HepG2 (cell line): Measurements from ENCODE around the gene HEATR5B. TPM values are rescaled to one million over a fixed set of nuclear protein-coding genes. Genes with fewer than 3 reads are reported as not detected.

Source experiments
- HDAC2 ChIP-seq: sonication (generic); formaldehyde crosslinking; IDR thresholded peaks from 2 replicates; pipeline ENCODE4 v1.4.0; 2020; ENCODE audit warnings: missing genetic modification reagents
- KLF9 ChIP-seq: IDR thresholded peaks from 2 replicates; pipeline ENCODE4 v1.6.1; 2016; ENCODE audit warnings: low read depth
- MYNN ChIP-seq: sonication (generic); formaldehyde crosslinking; IDR thresholded peaks from 2 replicates; pipeline ENCODE4 v1.4.0; 2020; ENCODE audit warnings: mild to moderate bottlenecking, low read depth, missing genetic modification reagents
- RFXAP ChIP-seq: sonication (generic); formaldehyde crosslinking; IDR thresholded peaks from 2 replicates; pipeline ENCODE4 v1.4.0; 2020; ENCODE audit warnings: missing genetic modification reagents, borderline replicate concordance
- SALL1 ChIP-seq: sonication (generic); formaldehyde crosslinking; IDR thresholded peaks from 2 replicates; pipeline ENCODE4 v1.8.0; 2022; ENCODE audit warnings: mild to moderate bottlenecking, missing genetic modification reagents
- ZNF326 ChIP-seq: sonication (generic); formaldehyde crosslinking; IDR thresholded peaks from 2 replicates; pipeline ENCODE4 v1.4.0; 2020; ENCODE audit warnings: missing genetic modification reagents, borderline replicate concordance
- ZNF333 ChIP-seq: sonication (generic); formaldehyde crosslinking; IDR thresholded peaks from 2 replicates; pipeline ENCODE4 v1.4.0; 2020; ENCODE audit warnings: mild to moderate bottlenecking, missing genetic modification reagents, borderline replicate concordance
- ZNF768 ChIP-seq: sonication (generic); formaldehyde crosslinking; IDR thresholded peaks from 2 replicates; pipeline ENCODE4 v1.4.0; 2020; ENCODE audit warnings: missing genetic modification reagents
- polyA plus RNA-seq, 8 experiments: library from polyadenylated mRNA; depleted of rRNA in 3 of 8; stranded (reverse) in 7 of 8; unstranded in 1 of 8; fragments of >200 nt; fragmentation: Illumina TruSeq in 4 of 8; extraction: Trizol in 4 of 8; gene quantifications; 2 replicates each; pipeline versions ENCODE4 v1.2.1 to v1.2.3, GENCODE V29; 2011 to 2016; ENCODE audit warnings: low read depth in 4 of 8, missing spikeins in 1 of 8, mixed read lengths in 1 of 8; ENCODE audit not compliant: insufficient read depth in 1 of 8
- total RNA-seq, 5 experiments: library from RNA; depleted of rRNA; stranded (reverse); fragments of >200 nt; fragmentation: Illumina TruSeq; extraction: Trizol; gene quantifications; 2 replicates each; pipeline ENCODE4 v1.2.3, GENCODE V29; 2016; ENCODE audit warnings: low read depth in 1 of 5
- TF ChIP-seq, protein P1 (sequence below): sonication (generic); formaldehyde crosslinking; IDR thresholded peaks from 2 replicates; pipeline ENCODE4 v1.8.0; 2022; ENCODE audit warnings: mild to moderate bottlenecking, missing genetic modification reagents, moderate library complexity
- TF ChIP-seq, protein P2 (sequence below): IDR thresholded peaks from 2 replicates; pipeline ENCODE4 v1.6.1; 2016
- TF ChIP-seq, protein P3 (sequence below): sonication (generic); formaldehyde crosslinking; IDR thresholded peaks from 2 replicates; pipeline ENCODE4 v1.9.0; 2021; ENCODE audit warnings: missing genetic modification reagents, borderline replicate concordance
- TF ChIP-seq, protein P4 (sequence below): sonication (generic); formaldehyde crosslinking; IDR thresholded peaks from 2 replicates; pipeline ENCODE4 v1.4.0; 2020; ENCODE audit warnings: missing genetic modification reagents, mild to moderate bottlenecking, borderline replicate concordance
- TF ChIP-seq, protein P5 (sequence below), 2 experiments: sonication (generic) in 1 of 2; formaldehyde crosslinking in 1 of 2; IDR thresholded peaks; 2 replicates each; pipeline versions ENCODE4 v1.4.0 to v1.6.1; 2016 to 2020; ENCODE audit warnings: borderline replicate concordance in 1 of 2, low read depth in 1 of 2, mild to moderate bottlenecking in 1 of 2, missing genetic modification reagents in 1 of 2

HEATR5B gene
- total and polyA plus RNA-seq, 2 of the 13 experiments (the other 11 are each of a cell fraction or from before 2014, with no cell fraction given) = 12.7 to 16.3 TPM

DNA sequence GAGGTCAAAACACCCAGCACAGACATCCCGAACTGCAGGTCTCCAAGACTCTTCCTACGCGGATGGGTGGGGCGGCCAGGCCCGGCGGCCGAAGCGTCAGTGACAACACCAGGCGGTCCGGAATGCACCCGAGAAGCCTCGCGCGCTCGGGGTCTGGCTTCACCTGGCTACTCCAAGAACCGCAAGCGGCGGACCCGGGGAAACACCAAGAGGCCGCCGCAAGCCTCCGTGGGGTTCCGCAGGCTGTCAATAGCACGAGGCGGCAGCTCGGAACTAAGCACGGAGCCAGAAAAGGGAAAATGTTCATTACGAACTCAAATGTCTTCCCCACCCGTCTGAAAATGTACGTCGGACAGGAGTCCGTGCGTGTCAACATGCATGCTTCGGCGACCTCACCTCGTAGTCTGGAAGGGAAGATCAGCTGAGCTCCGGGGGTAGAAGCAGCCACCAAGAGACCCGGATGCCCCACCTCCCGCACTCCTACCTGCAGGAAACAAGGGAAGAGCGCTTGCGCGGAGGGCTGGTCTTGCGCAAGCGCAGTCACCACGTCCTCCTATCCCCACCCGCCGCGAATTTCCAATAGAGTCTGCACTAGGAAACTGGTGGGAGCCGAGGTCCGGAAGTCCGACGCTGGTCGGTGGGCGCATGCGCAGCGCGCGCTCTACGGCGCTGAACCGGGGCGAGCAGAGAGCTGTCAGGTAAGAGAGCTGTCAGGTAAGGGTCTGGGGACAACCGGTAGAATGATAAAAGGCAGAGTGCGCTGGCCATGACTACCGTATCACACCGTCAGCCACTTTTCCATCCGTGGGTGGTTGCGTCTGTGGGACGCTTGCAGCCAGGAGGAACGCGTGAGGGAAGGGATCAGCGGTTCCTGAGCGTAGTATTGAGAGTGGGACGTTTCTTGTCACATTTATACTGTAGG is at the start of gene HEATR5B, which contains the start of gene GPATCH11 (continued):
- TF ChIP-seq, protein P1, sequence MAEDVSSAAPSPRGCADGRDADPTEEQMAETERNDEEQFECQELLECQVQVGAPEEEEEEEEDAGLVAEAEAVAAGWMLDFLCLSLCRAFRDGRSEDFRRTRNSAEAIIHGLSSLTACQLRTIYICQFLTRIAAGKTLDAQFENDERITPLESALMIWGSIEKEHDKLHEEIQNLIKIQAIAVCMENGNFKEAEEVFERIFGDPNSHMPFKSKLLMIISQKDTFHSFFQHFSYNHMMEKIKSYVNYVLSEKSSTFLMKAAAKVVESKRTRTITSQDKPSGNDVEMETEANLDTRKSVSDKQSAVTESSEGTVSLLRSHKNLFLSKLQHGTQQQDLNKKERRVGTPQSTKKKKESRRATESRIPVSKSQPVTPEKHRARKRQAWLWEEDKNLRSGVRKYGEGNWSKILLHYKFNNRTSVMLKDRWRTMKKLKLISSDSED (CRISPR knock-in tag) = no peak
- peak; percentile 78 for TF ChIP-seq RFXAP (CRISPR knock-in tag)
- TF ChIP-seq HDAC2 (CRISPR knock-in tag) = peak; percentile 48; the same call in 1 of the 2 replicates
- TF ChIP-seq ZNF326 = 0 out of 2 replicates have a peak, but pooled peaks have one; percentile 53
- TF ChIP-seq, protein P2, sequence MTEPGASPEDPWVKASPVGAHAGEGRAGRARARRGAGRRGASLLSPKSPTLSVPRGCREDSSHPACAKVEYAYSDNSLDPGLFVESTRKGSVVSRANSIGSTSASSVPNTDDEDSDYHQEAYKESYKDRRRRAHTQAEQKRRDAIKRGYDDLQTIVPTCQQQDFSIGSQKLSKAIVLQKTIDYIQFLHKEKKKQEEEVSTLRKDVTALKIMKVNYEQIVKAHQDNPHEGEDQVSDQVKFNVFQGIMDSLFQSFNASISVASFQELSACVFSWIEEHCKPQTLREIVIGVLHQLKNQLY (CRISPR knock-in tag) = peak; percentile 48
- 0 out of 2 replicates have a peak, but pooled peaks have one; percentile 46 for TF ChIP-seq MYNN (CRISPR knock-in tag)
- TF ChIP-seq ZNF768 (CRISPR knock-in tag) = peak; percentile 66
- no peak for TF ChIP-seq KLF9
- TF ChIP-seq, protein P3, sequence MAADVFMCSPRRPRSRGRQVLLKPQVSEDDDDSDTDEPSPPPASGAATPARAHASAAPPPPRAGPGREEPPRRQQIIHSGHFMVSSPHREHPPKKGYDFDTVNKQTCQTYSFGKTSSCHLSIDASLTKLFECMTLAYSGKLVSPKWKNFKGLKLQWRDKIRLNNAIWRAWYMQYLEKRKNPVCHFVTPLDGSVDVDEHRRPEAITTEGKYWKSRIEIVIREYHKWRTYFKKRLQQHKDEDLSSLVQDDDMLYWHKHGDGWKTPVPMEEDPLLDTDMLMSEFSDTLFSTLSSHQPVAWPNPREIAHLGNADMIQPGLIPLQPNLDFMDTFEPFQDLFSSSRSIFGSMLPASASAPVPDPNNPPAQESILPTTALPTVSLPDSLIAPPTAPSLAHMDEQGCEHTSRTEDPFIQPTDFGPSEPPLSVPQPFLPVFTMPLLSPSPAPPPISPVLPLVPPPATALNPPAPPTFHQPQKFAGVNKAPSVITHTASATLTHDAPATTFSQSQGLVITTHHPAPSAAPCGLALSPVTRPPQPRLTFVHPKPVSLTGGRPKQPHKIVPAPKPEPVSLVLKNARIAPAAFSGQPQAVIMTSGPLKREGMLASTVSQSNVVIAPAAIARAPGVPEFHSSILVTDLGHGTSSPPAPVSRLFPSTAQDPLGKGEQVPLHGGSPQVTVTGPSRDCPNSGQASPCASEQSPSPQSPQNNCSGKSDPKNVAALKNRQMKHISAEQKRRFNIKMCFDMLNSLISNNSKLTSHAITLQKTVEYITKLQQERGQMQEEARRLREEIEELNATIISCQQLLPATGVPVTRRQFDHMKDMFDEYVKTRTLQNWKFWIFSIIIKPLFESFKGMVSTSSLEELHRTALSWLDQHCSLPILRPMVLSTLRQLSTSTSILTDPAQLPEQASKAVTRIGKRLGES (CRISPR knock-in tag) = no peak
- TF ChIP-seq, protein P4, sequence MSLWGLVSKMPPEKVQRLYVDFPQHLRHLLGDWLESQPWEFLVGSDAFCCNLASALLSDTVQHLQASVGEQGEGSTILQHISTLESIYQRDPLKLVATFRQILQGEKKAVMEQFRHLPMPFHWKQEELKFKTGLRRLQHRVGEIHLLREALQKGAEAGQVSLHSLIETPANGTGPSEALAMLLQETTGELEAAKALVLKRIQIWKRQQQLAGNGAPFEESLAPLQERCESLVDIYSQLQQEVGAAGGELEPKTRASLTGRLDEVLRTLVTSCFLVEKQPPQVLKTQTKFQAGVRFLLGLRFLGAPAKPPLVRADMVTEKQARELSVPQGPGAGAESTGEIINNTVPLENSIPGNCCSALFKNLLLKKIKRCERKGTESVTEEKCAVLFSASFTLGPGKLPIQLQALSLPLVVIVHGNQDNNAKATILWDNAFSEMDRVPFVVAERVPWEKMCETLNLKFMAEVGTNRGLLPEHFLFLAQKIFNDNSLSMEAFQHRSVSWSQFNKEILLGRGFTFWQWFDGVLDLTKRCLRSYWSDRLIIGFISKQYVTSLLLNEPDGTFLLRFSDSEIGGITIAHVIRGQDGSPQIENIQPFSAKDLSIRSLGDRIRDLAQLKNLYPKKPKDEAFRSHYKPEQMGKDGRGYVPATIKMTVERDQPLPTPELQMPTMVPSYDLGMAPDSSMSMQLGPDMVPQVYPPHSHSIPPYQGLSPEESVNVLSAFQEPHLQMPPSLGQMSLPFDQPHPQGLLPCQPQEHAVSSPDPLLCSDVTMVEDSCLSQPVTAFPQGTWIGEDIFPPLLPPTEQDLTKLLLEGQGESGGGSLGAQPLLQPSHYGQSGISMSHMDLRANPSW (CRISPR knock-in tag) = peak; percentile 77; the same call in 1 of the 2 replicates
- TF ChIP-seq, protein P5, sequence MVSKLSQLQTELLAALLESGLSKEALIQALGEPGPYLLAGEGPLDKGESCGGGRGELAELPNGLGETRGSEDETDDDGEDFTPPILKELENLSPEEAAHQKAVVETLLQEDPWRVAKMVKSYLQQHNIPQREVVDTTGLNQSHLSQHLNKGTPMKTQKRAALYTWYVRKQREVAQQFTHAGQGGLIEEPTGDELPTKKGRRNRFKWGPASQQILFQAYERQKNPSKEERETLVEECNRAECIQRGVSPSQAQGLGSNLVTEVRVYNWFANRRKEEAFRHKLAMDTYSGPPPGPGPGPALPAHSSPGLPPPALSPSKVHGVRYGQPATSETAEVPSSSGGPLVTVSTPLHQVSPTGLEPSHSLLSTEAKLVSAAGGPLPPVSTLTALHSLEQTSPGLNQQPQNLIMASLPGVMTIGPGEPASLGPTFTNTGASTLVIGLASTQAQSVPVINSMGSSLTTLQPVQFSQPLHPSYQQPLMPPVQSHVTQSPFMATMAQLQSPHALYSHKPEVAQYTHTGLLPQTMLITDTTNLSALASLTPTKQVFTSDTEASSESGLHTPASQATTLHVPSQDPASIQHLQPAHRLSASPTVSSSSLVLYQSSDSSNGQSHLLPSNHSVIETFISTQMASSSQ (IDR thresholded peaks at IDR 0.05; ENCODE audit: low read depth) = no peak
- TF ChIP-seq, protein P5 (CRISPR knock-in tag; IDR thresholded peaks at IDR 0.05; ENCODE audit: borderline replicate concordance) = peak; percentile 28; the same call in 1 of the 2 replicates
- TF ChIP-seq ZNF333 (CRISPR knock-in tag) = peak; percentile 96
- peak; percentile 77 for TF ChIP-seq SALL1 (CRISPR knock-in tag)
